Activated CD8-positive, alpha-beta memory T cell treated with anti-CD3 and anti-CD28 coated beads, Interleukin-2, amount 10 ng/mL, durations not matched to agents 7 days and 5 days (primary cell): Measurements from ENCODE around the gene MIA3. TPM values are rescaled to one million over a fixed set of nuclear protein-coding genes. Genes with fewer than 3 reads are reported as not detected.
A peak's percentile ranks its signal among the peaks of the same experiment; 100 is the strongest.

Experiments used
- ATAC-seq: fragments of 150-1000 bp; cut with Tn5 transposase; one replicate; pipeline ENCODE4 v1.10.0; 2021; ENCODE audit warnings: moderate library complexity
- CTCF ChIA-PET: fragments of 350-600 bp; sonication (Branson Sonifier 250); formaldehyde crosslinking; loops from one replicate; lab custom pipeline; 2021; ENCODE audit warnings: antibody characterized with exemption; lab: Charles Lee
- DNase-seq: peaks from one replicate; pipeline ENCODE4 v3.0.0-alpha.2; 2020
- H3K27ac Mint-ChIP-seq: one replicate; pipeline ENCODE4 v1.8.0; 2021; ENCODE audit warnings: mild to moderate bottlenecking, mixed read lengths
- H3K27me3 Mint-ChIP-seq: one replicate; pipeline ENCODE4 v1.8.0; 2021; ENCODE audit warnings: mixed read lengths
- H3K36me3 Mint-ChIP-seq: one replicate; pipeline ENCODE4 v1.8.0; 2021; ENCODE audit warnings: mild to moderate bottlenecking, mixed read lengths
- H3K4me1 Mint-ChIP-seq: one replicate; pipeline ENCODE4 v1.8.0; 2021; ENCODE audit warnings: mixed read lengths
- H3K4me3 Mint-ChIP-seq: one replicate; pipeline ENCODE4 v1.8.0; 2021; ENCODE audit warnings: mild to moderate bottlenecking, moderate library complexity, mixed read lengths
- H3K9me3 Mint-ChIP-seq: one replicate; pipeline ENCODE4 v1.8.0; 2022; ENCODE audit warnings: low read depth, mixed read lengths
- total RNA-seq, 2 experiments: library from RNA; stranded (reverse); gene quantifications; one replicate each; pipeline ENCODE4 v1.2.3, GENCODE V29; 2021

Gene MIA3, protein sequence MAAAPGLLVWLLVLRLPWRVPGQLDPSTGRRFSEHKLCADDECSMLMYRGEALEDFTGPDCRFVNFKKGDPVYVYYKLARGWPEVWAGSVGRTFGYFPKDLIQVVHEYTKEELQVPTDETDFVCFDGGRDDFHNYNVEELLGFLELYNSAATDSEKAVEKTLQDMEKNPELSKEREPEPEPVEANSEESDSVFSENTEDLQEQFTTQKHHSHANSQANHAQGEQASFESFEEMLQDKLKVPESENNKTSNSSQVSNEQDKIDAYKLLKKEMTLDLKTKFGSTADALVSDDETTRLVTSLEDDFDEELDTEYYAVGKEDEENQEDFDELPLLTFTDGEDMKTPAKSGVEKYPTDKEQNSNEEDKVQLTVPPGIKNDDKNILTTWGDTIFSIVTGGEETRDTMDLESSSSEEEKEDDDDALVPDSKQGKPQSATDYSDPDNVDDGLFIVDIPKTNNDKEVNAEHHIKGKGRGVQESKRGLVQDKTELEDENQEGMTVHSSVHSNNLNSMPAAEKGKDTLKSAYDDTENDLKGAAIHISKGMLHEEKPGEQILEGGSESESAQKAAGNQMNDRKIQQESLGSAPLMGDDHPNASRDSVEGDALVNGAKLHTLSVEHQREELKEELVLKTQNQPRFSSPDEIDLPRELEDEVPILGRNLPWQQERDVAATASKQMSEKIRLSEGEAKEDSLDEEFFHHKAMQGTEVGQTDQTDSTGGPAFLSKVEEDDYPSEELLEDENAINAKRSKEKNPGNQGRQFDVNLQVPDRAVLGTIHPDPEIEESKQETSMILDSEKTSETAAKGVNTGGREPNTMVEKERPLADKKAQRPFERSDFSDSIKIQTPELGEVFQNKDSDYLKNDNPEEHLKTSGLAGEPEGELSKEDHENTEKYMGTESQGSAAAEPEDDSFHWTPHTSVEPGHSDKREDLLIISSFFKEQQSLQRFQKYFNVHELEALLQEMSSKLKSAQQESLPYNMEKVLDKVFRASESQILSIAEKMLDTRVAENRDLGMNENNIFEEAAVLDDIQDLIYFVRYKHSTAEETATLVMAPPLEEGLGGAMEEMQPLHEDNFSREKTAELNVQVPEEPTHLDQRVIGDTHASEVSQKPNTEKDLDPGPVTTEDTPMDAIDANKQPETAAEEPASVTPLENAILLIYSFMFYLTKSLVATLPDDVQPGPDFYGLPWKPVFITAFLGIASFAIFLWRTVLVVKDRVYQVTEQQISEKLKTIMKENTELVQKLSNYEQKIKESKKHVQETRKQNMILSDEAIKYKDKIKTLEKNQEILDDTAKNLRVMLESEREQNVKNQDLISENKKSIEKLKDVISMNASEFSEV (N-terminal part only)
- 10 to 100 TPM; 50.0 to 51.8 TPM for total RNA-seq

DNA sequence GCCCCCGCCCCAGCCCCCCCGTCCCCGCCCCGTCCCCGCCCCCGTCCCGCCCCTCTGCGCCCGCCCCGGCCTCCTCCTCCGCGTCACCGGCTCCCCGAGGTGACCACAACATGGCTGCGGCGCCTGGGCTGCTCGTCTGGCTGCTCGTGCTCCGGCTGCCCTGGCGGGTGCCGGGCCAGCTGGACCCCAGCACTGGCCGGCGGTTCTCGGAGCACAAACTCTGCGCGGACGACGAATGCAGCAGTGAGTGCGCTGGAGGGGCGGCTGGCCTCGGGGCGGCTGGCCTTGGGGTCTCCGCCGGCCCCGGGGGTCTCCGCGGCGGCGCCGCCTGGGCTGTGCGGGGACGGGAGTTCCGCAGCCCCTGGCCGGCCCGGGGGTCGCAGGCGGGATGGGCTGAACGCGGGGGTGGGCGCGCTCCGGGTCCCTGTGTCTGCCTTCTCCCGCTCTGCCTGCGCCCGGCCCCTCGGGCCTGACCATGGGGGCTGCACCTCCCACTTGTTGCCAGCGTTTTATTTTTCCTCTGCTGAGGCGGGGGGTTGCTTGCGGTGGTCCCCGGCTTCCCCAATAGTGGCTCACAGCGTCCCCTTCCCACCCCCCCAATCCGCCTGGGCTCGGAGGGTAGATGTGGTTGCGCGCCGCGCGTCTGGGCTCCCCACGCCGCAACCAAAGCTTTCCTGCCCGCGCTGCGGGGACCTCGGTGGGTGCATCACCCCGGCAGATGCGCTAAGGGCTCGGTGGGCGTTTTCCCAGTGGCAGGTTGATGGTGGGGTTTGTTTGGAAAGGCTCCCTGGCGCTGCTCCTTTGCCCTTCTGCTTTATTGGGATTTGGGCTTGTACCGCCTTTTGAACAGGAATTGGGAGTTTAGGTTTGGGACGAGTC lies at the start of gene MIA3:
TSS of gene MIA3 (plus strand) at position 97 of the 879 bp plus-strand sequence. CDS start at position 111, 14 bp downstream.
- H3K4me3 Mint-ChIP-seq, result peak within 1 kb of the TSS; percentile 78
- DNase-seq (peak; percentile 88), ATAC-seq (peak; percentile 63)
- H3K9me3 Mint-ChIP-seq, result no peaks in the 10 kb centered on the region
- peaks cover 11% of the 10 kb centered on the region for H3K36me3 Mint-ChIP-seq
- H3K27ac Mint-ChIP-seq, result peak within 1 kb of the TSS; percentile 85
- CTCF ChIA-PET, result interaction anchor here (1.0 to 1.1 kb wide), 2 partner anchors 9 to 16 kb away, joined by 3 to 6 read pairs; no protein-coding TSS in a partner anchor
- peaks cover 35% of the 10 kb centered on the region for H3K4me1 Mint-ChIP-seq
- H3K27me3 Mint-ChIP-seq, result peaks cover 20% of the 10 kb centered on the region

DNA sequence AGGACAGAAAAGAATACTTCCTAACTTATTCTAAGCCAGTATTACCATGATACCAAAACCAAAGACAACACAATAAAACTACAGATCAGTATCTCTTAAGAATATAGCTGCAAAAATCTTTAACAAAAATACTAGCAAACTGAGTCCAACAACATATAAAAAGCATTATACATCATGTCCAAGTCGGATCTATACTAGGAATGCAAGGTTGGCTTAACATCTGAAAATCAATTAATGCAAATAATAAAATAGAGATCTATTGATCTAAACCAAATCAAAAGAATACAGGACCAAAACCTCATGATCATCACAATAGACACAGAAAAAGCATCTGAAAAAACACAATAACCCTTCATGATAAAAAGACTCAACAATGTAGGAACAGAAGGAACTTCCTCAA lies 47.1 kb upstream of the MIA3 start:
- ATAC-seq (no peak), DNase-seq (no peak)
- H3K4me3 Mint-ChIP-seq, result no peak overlapping the region
- H3K4me1 Mint-ChIP-seq, result no peaks in the 10 kb centered on the region
- no peaks in the 10 kb centered on the region for H3K27me3 Mint-ChIP-seq
- CTCF ChIA-PET, result interaction anchor here (0.6 to 1.5 kb wide), 3 partner anchors 10 to 44 kb away, joined by 3 to 5 read pairs (median 4); partner anchors contain the start of gene TAF1A
- no peak overlapping the region for H3K27ac Mint-ChIP-seq
- peaks cover 5% of the 10 kb centered on the region for H3K9me3 Mint-ChIP-seq
- H3K36me3 Mint-ChIP-seq, result peaks cover 65% of the 10 kb centered on the region

DNA sequence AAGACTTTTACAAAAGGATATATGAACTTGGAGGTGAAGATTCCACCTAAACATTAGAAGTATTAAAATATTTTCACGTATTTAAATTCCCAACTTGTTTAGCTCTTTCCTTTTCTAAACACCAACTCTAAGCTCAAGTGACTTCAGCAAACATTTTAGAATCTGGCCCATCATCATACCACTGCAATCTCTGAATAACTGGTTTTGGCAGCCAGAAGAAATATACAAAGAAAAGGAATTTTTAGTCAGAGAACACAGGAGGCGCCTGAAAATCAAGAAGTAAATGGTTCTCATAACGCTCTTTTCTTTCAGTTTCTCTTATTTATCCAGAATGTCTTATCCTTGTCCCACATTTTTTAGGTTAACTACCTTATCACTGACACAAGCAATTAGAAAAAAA lies 38.6 kb upstream of the MIA3 start:
- Mint-ChIP-seq H3K27ac (no peak overlapping the region), H3K4me1 (peaks cover 2% of the 10 kb centered on the region), H3K36me3 (peaks cover 53% of the 10 kb centered on the region), H3K4me3 (no peak overlapping the region), H3K27me3 (no peaks in the 10 kb centered on the region), H3K9me3 (no peaks in the 10 kb centered on the region)
- CTCF ChIA-PET, result interaction anchor here (1.0 to 1.1 kb wide), 2 partner anchors 11 to 15 kb away, joined by 3 to 4 read pairs; partner anchors contain the start of gene TAF1A
- DNase-seq, result no peak
- no peak for ATAC-seq

DNA sequence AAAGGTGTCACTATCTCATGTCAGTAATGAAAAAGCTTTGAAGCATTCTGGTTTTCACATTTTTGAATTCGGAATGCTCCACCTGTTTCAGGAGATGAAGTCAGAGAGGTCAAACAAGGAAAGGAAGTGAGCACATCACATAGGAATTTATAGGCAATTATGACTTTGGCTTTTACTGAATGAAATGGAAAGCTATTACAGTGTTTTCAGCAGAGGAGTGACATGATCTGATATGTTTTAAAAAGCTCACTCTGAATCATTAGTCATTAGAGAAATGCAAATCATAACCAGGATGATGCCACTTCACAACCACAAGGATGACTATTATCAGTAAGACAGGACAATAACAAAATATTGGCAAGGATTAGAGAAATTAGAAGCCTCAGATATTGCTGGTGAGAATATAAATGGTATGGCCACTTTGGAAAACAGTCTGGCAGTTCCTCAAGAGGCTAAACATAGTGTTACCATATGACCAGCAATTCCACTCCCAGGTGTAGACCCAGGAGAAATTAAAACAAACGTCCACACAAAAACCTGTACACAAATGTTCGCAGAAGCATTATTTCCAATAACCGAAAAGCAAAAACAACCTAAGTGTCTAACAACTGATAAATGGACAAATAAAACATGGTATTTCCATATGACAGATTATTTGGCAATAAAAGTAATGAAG lies 35.7 kb upstream of the MIA3 start:
- no peak overlapping the region for H3K27ac Mint-ChIP-seq
- H3K4me1 Mint-ChIP-seq, result peaks cover 18% of the 10 kb centered on the region
- no peaks in the 10 kb centered on the region for H3K27me3 Mint-ChIP-seq
- CTCF ChIA-PET, result no interaction called here
- no peak overlapping the region for H3K4me3 Mint-ChIP-seq
- H3K36me3 Mint-ChIP-seq, result peaks cover 48% of the 10 kb centered on the region
- DNase-seq (no peak), ATAC-seq (no peak)
- no peaks in the 10 kb centered on the region for H3K9me3 Mint-ChIP-seq

DNA sequence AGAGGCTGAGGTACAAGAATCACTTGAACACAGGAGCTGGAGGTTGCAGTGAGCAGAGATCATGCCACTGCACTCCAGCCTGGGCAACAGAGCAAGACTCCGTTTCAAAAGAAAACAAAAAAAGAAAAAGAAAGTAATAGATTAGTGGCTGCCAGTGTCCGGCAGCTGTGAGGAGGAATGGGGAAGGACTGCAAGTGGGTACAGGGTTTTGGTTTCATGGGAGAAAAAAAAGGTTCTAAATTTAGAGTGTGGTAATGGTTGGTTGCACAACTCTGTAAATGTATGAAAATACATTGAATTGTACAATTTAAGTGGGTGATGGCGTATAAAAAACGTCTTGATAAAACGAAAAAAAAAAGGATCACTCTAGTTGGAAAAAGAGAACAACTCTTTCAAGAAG lies 34.8 kb upstream of the MIA3 start:
- no peak overlapping the region for H3K4me3 Mint-ChIP-seq
- ATAC-seq, result no peak
- CTCF ChIA-PET, result interaction anchor here (1.8 kb wide), 1 partner anchor 11 kb away, joined by 4 read pairs; no protein-coding TSS in a partner anchor
- no peak overlapping the region for H3K27ac Mint-ChIP-seq
- no peak for DNase-seq
- no peaks in the 10 kb centered on the region for H3K9me3 Mint-ChIP-seq
- H3K36me3 Mint-ChIP-seq, result peaks cover 49% of the 10 kb centered on the region
- no peaks in the 10 kb centered on the region for H3K27me3 Mint-ChIP-seq
- peaks cover 21% of the 10 kb centered on the region for H3K4me1 Mint-ChIP-seq

DNA sequence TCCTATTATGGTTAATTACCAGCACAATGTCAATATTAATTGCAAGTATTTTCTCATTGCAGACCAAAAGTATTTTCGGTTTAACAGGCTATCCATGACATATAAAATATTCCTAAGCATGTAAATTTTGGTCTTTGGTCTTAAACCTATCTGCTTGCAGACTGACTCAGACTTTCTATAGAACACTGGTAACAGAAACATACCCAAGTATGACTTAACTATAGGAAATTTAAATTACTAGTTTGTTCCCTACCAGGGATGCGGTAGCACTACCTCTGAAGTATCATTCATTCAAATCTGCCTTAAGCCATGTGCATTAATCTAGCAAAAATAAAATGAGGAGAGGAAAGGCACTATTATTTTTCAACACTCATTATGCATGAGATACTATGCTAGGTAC lies 31.1 kb upstream of the MIA3 start:
- Mint-ChIP-seq H3K4me3 (no peak overlapping the region), H3K9me3 (no peaks in the 10 kb centered on the region), H3K36me3 (peaks cover 41% of the 10 kb centered on the region), H3K27me3 (no peaks in the 10 kb centered on the region), H3K27ac (no peak overlapping the region), H3K4me1 (peaks cover 46% of the 10 kb centered on the region)
- CTCF ChIA-PET, result no interaction called here
- ATAC-seq (no peak), DNase-seq (no peak)

DNA sequence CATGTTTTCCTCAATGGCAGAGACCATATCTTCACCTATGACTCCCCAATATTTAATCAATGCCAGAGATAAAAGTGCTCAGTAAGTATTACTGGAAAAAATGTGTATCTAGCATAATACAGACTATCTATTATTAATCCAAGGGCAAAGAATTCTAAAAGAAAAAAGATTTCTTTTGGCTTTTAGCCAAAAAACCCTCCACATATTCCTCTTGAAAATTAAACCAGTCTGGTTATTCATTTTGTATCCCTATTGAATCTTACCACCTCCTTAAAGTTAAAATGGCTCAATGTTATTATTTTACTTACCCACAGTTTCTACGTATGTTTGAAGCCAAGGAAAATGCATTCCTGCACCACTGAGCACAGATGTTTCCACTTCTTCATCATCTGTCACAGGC lies 29.8 kb upstream of the MIA3 start:
- CTCF ChIA-PET, result no interaction called here
- ATAC-seq (no peak), DNase-seq (no peak)
- Mint-ChIP-seq H3K4me1 (peaks cover 44% of the 10 kb centered on the region), H3K9me3 (no peaks in the 10 kb centered on the region), H3K4me3 (peak overlapping the region; percentile 30), H3K27me3 (no peaks in the 10 kb centered on the region), H3K36me3 (peaks cover 29% of the 10 kb centered on the region), H3K27ac (no peak overlapping the region)

DNA sequence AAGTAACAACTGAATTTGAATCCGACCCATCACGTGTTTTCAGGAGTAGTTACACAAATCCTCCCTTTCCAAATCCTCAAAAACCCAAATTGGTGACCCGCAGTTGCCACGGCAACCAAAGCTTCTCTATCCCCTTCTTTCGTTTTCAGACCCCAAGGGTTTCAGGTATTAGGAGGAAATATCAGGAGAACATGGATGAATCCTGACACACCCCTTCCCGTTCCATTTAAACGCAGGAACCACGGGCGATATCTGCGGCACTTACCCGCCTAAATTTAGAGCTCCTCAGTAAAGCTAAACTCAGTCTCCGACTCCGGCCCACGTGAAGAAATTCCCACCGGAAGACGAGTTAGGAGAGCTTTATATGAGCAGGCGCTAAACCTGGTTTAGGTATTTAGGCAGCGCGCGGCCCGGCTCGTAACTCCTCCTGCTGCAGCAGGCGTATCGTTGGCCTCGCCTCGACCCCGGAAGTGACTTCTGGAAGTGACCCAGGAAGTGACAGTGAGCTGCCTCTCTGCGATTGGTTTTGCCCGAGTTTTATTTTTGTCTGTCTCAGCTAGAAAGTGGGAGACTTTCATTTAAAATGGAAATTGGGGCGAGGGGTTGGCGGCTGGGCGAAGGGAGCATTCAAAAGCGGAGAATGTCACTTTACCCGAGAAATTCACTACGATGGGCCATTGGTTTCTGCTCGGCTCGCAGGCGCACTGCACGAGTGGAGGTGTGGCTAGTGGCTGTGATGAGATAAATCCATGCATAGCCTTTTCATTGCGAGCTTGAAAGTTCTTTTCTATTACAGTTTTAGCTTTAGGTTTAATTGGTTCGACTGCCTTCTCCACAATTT lies 28.2 kb upstream of the MIA3 start, which contains the start of gene TAF1A:
TSS of gene TAF1A (minus strand) at position 472 of the 841 bp plus-strand sequence.
- H3K27ac Mint-ChIP-seq, result peak within 1 kb of the TSS; percentile 96
- DNase-seq, result peak; percentile 94
- peaks cover 21% of the 10 kb centered on the region for H3K36me3 Mint-ChIP-seq
- H3K4me1 Mint-ChIP-seq, result peaks cover 44% of the 10 kb centered on the region
- H3K27me3 Mint-ChIP-seq, result no peaks in the 10 kb centered on the region
- CTCF ChIA-PET, result interaction anchor here (0.7 to 2.0 kb wide), 9 partner anchors 10 to 125 kb away, joined by 3 to 8 read pairs (median 4); no protein-coding TSS in a partner anchor
- no peaks in the 10 kb centered on the region for H3K9me3 Mint-ChIP-seq
- peak; percentile 100 for ATAC-seq
- peak within 1 kb of the TSS; percentile 96 for H3K4me3 Mint-ChIP-seq

DNA sequence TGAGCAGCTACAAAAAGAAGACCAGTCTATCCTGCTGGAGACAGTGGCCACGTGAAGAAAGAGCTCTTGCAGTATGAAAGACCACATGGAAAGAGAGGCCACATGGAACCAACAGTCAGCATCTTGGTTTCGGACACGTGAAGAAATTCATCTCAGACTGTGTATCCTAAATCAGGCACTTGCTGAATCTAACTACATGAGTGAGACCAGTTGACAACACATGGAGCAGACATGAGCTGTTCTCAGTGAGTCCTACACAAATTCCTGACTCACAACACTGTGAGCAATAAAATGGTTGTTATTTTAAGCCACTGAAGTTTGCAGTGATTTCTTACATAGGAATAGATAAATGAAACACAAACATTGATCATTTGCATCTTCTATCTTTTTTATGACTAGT lies 25.7 kb upstream of the MIA3 start:
- Mint-ChIP-seq H3K36me3 (peaks cover 13% of the 10 kb centered on the region), H3K27ac (no peak overlapping the region), H3K27me3 (no peaks in the 10 kb centered on the region), H3K4me3 (no peak overlapping the region), H3K4me1 (peaks cover 30% of the 10 kb centered on the region), H3K9me3 (no peaks in the 10 kb centered on the region)
- CTCF ChIA-PET, result interaction anchor here (1.8 kb wide), 1 partner anchor 42 kb away, joined by 6 read pairs; no protein-coding TSS in a partner anchor
- DNase-seq, result no peak
- no peak for ATAC-seq

DNA sequence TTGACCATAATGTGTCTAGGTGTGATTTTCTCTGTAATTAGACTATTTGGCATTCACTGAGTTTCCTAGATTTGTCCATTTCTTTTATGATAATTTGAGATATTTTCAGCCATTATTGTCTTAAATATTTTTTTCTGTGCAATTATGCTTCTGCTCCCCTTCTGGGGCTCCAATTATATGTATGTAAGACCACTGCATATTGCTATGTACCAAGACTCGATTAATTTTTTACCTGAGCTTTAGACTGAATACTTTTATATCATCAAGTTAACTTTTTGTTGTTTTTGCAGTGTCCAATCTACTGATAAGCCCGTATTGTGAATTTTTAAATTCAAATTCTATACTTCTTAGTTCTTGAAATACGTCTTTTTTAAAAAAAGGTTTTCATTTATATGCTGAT lies 23.1 kb upstream of the MIA3 start:
- no peaks in the 10 kb centered on the region for H3K36me3 Mint-ChIP-seq
- CTCF ChIA-PET, result interaction anchor here (1.3 kb wide), 1 partner anchor 11 kb away, joined by 4 read pairs; no protein-coding TSS in a partner anchor
- DNase-seq (no peak), ATAC-seq (no peak)
- H3K4me3 Mint-ChIP-seq, result no peak overlapping the region
- no peaks in the 10 kb centered on the region for H3K27me3 Mint-ChIP-seq
- H3K27ac Mint-ChIP-seq, result no peak overlapping the region
- no peaks in the 10 kb centered on the region for H3K9me3 Mint-ChIP-seq
- H3K4me1 Mint-ChIP-seq, result peaks cover 9% of the 10 kb centered on the region

DNA sequence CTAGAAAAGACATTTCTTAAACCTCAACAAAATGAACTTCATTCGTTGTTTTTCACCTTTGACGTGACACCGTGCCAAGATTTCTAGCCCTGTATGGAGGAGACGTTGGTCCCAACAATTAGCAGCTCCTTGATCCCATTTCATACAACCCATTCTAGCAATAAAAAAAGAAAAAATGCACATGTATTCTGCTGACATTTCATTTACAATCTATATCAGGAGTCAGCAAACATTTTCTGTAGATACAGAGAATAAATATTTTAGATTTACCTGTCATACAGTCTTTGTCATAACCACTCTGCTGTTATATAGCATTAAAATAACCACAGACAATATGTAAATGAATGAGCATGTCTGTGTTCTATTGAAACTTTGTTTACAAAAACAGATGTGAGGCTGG lies 21.2 kb upstream of the MIA3 start:
- no peaks in the 10 kb centered on the region for H3K36me3 Mint-ChIP-seq
- H3K27me3 Mint-ChIP-seq, result no peaks in the 10 kb centered on the region
- no peak overlapping the region for H3K27ac Mint-ChIP-seq
- no peaks in the 10 kb centered on the region for H3K4me1 Mint-ChIP-seq
- no peaks in the 10 kb centered on the region for H3K9me3 Mint-ChIP-seq
- H3K4me3 Mint-ChIP-seq, result no peak overlapping the region
- DNase-seq (no peak), ATAC-seq (no peak)
- CTCF ChIA-PET, result no interaction called here
